ENCODE data around the gene RNF224.

DNA sequence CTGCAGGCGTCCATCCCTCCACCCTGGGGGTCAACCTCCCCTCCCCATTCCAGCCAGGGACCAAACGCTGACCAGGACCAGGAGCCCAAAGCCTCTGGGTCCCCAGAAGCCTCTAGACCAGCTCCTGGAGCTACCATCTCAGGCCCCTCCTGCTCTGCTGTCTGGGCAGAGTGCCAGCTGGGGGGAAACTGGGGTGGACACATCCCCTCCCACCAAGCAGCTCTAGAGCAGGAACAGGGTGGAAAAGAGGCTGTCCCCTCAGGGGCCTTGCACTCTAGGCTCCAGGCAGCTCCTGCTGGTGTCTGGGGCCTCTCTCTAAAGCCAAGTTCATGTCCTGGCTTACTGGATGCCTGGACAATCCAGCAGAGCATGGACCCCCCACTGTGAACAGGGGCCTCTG is 34.4 kb upstream of the RNF224 start:
- TF ChIP-seq POLR2AphosphoS5 (IDR thresholded peaks at IDR 0.05; ENCODE audit: low read depth, low read length) (no peak), EZH2 (IDR thresholded peaks at IDR 0.05) (no peak), YY1 (IDR thresholded peaks at IDR 0.05; ENCODE audit: extremely low read depth, insufficient replicate concordance, low read depth, low read length) (no peak), POLR2A (IDR thresholded peaks at IDR 0.05; ENCODE audit: borderline replicate concordance, extremely low read depth, insufficient read depth, insufficient read length) (no peak), CEBPB (IDR thresholded peaks at IDR 0.05; ENCODE audit: low read depth) (no peak), EGR1 (IDR thresholded peaks at IDR 0.05; ENCODE audit: low read depth) (no peak), SP1 (IDR thresholded peaks at IDR 0.05; ENCODE audit: low read depth) (no peak)
- TF ChIP-seq, protein P1, sequence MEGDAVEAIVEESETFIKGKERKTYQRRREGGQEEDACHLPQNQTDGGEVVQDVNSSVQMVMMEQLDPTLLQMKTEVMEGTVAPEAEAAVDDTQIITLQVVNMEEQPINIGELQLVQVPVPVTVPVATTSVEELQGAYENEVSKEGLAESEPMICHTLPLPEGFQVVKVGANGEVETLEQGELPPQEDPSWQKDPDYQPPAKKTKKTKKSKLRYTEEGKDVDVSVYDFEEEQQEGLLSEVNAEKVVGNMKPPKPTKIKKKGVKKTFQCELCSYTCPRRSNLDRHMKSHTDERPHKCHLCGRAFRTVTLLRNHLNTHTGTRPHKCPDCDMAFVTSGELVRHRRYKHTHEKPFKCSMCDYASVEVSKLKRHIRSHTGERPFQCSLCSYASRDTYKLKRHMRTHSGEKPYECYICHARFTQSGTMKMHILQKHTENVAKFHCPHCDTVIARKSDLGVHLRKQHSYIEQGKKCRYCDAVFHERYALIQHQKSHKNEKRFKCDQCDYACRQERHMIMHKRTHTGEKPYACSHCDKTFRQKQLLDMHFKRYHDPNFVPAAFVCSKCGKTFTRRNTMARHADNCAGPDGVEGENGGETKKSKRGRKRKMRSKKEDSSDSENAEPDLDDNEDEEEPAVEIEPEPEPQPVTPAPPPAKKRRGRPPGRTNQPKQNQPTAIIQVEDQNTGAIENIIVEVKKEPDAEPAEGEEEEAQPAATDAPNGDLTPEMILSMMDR (IDR thresholded peaks at IDR 0.05 in 2 of 3, conservative IDR thresholded peaks at IDR 0.05 in 1 of 3; ENCODE audit: borderline replicate concordance in 1 of 3, insufficient read depth in 1 of 3, low read depth in 2 of 3, low read length in 2 of 3) = no peak

All from HCT116 (cell line).